ENCODE data around the gene NKIRAS1. TPM values are rescaled to one million over a fixed set of nuclear protein-coding genes. Genes with fewer than 3 reads are reported as not detected.
A peak's percentile ranks its signal among the peaks of the same experiment; 100 is the strongest.

Gene NKIRAS1
- total RNA-seq, 2 experiments from 2014 or later = 3.2 to 3.8 TPM

DNA sequence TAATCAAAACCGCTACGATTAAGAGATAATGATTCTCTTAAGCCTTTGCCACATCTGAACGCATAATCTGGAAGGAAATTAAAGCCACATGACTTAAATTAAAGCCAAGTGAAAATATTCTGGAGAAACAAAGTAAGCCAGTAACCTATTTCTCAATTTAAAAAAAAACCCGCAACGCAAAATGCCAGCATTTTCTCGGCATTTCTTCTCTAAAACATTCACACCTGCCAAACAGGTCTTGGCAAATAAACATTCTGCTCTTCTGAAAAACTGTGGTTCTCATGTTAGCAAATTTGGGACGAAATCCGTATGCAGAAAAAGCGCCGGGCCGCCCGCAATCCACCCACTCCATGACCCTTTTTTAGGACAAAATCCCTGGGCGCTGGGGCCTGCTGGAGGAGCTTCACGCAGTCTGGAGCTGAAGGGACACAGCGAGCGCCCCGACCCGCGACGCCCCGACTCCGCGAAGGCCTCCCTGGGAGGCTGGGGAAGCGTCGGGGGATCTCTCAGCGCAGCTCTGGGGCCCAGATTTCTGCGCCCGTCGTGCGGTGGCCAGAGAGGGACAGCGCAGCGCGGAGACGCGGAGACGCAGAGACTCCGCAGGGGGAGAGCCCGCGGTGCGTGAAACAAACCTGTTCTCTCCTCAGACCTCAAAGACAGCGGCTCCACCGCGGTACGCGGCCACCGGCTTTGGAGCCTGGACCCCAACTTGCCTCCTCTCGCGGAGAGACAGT lies 471 bp downstream of the NKIRAS1 start:
- ATAC-seq (ENCODE audit: poor library complexity) (peak; percentile 28), DNase-seq (no peak)
- peaks cover 29% of the 10 kb centered on the region for H3K4me1 ChIP-seq (ENCODE audit: insufficient read depth, low read length)
- TF ChIP-seq, protein P1, sequence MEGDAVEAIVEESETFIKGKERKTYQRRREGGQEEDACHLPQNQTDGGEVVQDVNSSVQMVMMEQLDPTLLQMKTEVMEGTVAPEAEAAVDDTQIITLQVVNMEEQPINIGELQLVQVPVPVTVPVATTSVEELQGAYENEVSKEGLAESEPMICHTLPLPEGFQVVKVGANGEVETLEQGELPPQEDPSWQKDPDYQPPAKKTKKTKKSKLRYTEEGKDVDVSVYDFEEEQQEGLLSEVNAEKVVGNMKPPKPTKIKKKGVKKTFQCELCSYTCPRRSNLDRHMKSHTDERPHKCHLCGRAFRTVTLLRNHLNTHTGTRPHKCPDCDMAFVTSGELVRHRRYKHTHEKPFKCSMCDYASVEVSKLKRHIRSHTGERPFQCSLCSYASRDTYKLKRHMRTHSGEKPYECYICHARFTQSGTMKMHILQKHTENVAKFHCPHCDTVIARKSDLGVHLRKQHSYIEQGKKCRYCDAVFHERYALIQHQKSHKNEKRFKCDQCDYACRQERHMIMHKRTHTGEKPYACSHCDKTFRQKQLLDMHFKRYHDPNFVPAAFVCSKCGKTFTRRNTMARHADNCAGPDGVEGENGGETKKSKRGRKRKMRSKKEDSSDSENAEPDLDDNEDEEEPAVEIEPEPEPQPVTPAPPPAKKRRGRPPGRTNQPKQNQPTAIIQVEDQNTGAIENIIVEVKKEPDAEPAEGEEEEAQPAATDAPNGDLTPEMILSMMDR (IDR thresholded peaks at IDR 0.05) = no peak
- H3K27me3 ChIP-seq (ENCODE audit: control insufficient read depth in 1 of 2, insufficient read depth in 2 of 2, low read length in 2 of 2) = no peaks in the 10 kb centered on the region
- Mint-ChIP-seq H3K9me3 (no peaks in the 10 kb centered on the region), H3K4me1 (ENCODE audit: low read depth) (peaks cover 67% of the 10 kb centered on the region), H3K27me3 (no peaks in the 10 kb centered on the region), H3K4me3 (peak overlapping the region; percentile 99), H3K36me3 (ENCODE audit: low read depth) (peaks cover 47% of the 10 kb centered on the region), H3K27ac (peak overlapping the region; percentile 98)
- H3K36me3 ChIP-seq (ENCODE audit: insufficient read depth, low read length) = peaks cover 33% of the 10 kb centered on the region
- H3K27ac ChIP-seq (ENCODE audit: low read depth in 1 of 2, low read length in 2 of 2) = peak overlapping the region; percentile 61 to 76
- peak overlapping the region; percentile 94 for H3K4me3 ChIP-seq (ENCODE audit: low read length)
- H3K9me3 ChIP-seq (ENCODE audit: control insufficient read depth in 1 of 2, insufficient read depth in 1 of 2, low read length in 2 of 2) = no peaks in the 10 kb centered on the region
- CTCF ChIA-PET = interaction anchor here (1.0 to 1.6 kb wide), 2 partner anchors 32 to 52 kb away, joined by 3 to 7 read pairs; no protein-coding TSS in a partner anchor
- intact Hi-C loops (cut with DNase I, micrococcal nuclease) = loop anchor here in 1 of 2 experiments (5.0 to 10.0 kb wide), 2 partner anchors 109 to 1868 kb away; partner anchors contain the start of genes NGLY1 and UBE2E1
- POLR2A ChIA-PET = interaction anchor here (0.6 to 3.5 kb wide), 31 partner anchors 8 to 1867 kb away, joined by 3 to 95 read pairs (median 6); partner anchors contain the start of genes NGLY1 and UBE2E2

DNA sequence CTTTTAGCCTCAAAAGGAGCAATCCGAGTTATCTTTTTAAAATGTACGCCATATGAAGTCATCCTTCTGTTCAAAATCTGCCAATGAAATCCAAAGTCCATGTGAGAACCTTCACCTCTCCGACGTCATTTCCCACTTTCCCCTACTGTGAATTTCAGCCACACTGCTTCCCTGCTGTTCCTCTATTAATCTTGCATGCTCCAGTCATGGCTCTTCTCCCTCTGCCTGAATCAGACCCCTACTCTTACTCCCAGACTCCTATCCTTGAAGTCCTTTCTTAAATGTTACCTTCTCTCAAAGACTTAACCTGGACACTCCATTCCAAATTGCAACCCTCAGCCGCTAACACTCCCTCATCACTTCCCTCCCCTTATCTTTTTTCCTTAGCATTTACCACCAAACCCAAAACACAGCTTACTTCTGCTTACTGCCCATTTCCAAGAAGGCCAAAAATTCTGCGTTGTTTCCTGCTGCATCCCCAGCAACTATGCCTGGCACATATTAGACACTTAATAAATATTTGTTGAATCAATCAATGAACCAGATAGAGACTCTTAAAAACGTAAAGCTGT lies 1.2 kb downstream of the NKIRAS1 start:
- POLR2A ChIA-PET = interaction anchor here (1.1 to 3.5 kb wide), 11 partner anchors 9 to 1868 kb away, joined by 5 to 95 read pairs (median 16); partner anchors contain the start of gene NGLY1
- H3K27me3 Mint-ChIP-seq = no peaks in the 10 kb centered on the region
- intact Hi-C loops (cut with DNase I, micrococcal nuclease) = loop anchor here in 1 of 2 experiments (5.0 to 10.0 kb wide), 2 partner anchors 108 to 1869 kb away; partner anchors contain the start of genes NGLY1 and UBE2E1
- Histone ChIP-seq H3K36me3 (ENCODE audit: insufficient read depth, low read length) (peaks cover 28% of the 10 kb centered on the region), H3K9me3 (ENCODE audit: control insufficient read depth in 1 of 2, insufficient read depth in 1 of 2, low read length in 2 of 2) (no peaks in the 10 kb centered on the region), H3K27ac (ENCODE audit: low read depth in 1 of 2, low read length in 2 of 2) (no peak overlapping the region), H3K27me3 (ENCODE audit: control insufficient read depth in 1 of 2, insufficient read depth in 2 of 2, low read length in 2 of 2) (no peaks in the 10 kb centered on the region), H3K4me1 (ENCODE audit: insufficient read depth, low read length) (peaks cover 29% of the 10 kb centered on the region), H3K4me3 (ENCODE audit: low read length) (peak overlapping the region; percentile 94)
- H3K4me1 Mint-ChIP-seq (ENCODE audit: low read depth) = peaks cover 62% of the 10 kb centered on the region
- TF ChIP-seq, protein P1 (IDR thresholded peaks at IDR 0.05) = no peak
- H3K36me3 Mint-ChIP-seq (ENCODE audit: low read depth) = peaks cover 43% of the 10 kb centered on the region
- ATAC-seq (ENCODE audit: poor library complexity) = no peak
- peak overlapping the region; percentile 99 for H3K4me3 Mint-ChIP-seq
- CTCF ChIA-PET = interaction anchor here (1.6 kb wide), 1 partner anchor 33 kb away, joined by 7 read pairs; no protein-coding TSS in a partner anchor
- H3K27ac Mint-ChIP-seq = peak overlapping the region; percentile 98
- H3K9me3 Mint-ChIP-seq = no peaks in the 10 kb centered on the region
- DNase-seq = no peak

DNA sequence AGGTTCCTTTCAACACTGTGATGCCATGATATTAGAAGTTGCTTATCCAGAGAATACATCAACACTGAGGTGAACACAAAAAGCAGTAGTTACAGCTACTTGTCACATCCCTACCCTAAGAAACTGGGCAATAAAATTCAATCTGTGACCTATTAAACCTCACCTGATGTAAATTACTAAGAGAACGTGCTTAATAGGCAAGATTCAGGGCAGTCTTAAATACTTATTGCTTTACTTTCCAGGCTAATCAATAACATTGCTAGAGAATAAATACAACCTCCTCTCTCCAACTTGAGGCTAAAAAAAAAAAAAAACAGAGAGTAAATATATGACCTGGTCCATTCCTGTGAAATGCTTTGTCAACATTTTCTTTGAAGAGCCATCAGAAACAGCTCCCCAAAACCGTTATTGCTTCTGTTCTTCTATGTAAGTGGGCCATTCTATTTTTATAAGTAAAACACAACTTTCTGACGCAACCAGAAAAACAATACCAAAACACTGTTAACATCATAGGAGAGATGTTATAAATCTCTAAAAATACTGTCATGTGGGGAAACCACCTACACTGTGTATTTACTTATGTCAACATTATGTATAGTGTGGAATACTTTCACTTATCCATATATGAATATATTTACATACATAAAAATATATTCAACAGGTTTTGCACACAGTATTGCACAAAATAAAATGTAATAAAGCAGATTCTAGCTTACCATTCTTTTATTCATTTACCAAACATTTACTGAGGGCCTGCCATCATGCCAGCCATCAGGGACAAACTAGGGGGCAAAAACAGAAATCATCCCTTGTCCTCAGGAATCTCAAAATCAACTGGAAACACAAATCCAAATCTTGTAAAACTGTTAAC lies 2.7 kb downstream of the NKIRAS1 start:
- TF ChIP-seq, protein P1 (IDR thresholded peaks at IDR 0.05) = no peak
- no peaks in the 10 kb centered on the region for H3K27me3 ChIP-seq (ENCODE audit: control insufficient read depth in 1 of 2, insufficient read depth in 2 of 2, low read length in 2 of 2)
- ChIA-PET POLR2A (no interaction called here), CTCF (interaction anchor here (0.7 kb wide), 1 partner anchor 13 kb away, joined by 3 read pairs; no protein-coding TSS in a partner anchor)
- peaks cover 27% of the 10 kb centered on the region for H3K4me1 ChIP-seq (ENCODE audit: insufficient read depth, low read length)
- DNase-seq (no peak), ATAC-seq (ENCODE audit: poor library complexity) (no peak)
- H3K36me3 ChIP-seq (ENCODE audit: insufficient read depth, low read length) = peaks cover 16% of the 10 kb centered on the region
- no peak overlapping the region for H3K27ac Mint-ChIP-seq
- no peak overlapping the region for H3K27ac ChIP-seq (ENCODE audit: low read depth in 1 of 2, low read length in 2 of 2)
- peaks cover 38% of the 10 kb centered on the region for H3K36me3 Mint-ChIP-seq (ENCODE audit: low read depth)
- H3K27me3 Mint-ChIP-seq = no peaks in the 10 kb centered on the region
- no peak overlapping the region for H3K4me3 ChIP-seq (ENCODE audit: low read length)
- intact Hi-C loops (cut with DNase I, micrococcal nuclease) = loop anchor here in 1 of 2 experiments (10.0 kb wide), 1 partner anchor 1871 kb away; the partner anchor contains the start of gene NGLY1
- peak overlapping the region; percentile 47 for H3K4me3 Mint-ChIP-seq
- H3K4me1 Mint-ChIP-seq (ENCODE audit: low read depth) = peaks cover 46% of the 10 kb centered on the region
- no peaks in the 10 kb centered on the region for H3K9me3 ChIP-seq (ENCODE audit: control insufficient read depth in 1 of 2, insufficient read depth in 1 of 2, low read length in 2 of 2)
- H3K9me3 Mint-ChIP-seq = no peaks in the 10 kb centered on the region
